Measurements from ENCODE around the gene TMEM238L.
A peak's percentile ranks its signal among the peaks of the same experiment; 100 is the strongest.

The TMEM238L gene

GRCh38 chr17:10772425-10773380 is 31.2 kb downstream of the TMEM238L start:
- DNase-seq, result peak; percentile 60 to 69

GRCh38 chr17:10771148-10771547 is 32.8 kb downstream of the TMEM238L start:
- no peak for DNase-seq

GRCh38 chr17:10769840-10770239 is 34.1 kb downstream of the TMEM238L start:
- no peak for DNase-seq

GRCh38 chr17:10768750-10769251 is 35.1 kb downstream of the TMEM238L start:
- no peak for DNase-seq

GRCh38 chr17:10767232-10767631 is 36.7 kb downstream of the TMEM238L start:
- DNase-seq, result no peak

GRCh38 chr17:10762037-10762436 is 41.9 kb downstream of the TMEM238L start:
- DNase-seq, result no peak

- no peak for DNase-seq
These were observed 42.6 kb downstream of the TMEM238L start for GRCh38 chr17:10761281-10761680.

- no peak for DNase-seq
These were observed 45.8 kb downstream of the TMEM238L start for GRCh38 chr17:10758062-10758461.

- no peak for DNase-seq
These were observed 46.3 kb downstream of the TMEM238L start for GRCh38 chr17:10757647-10758046.

- DNase-seq, result no peak
These were observed 46.8 kb downstream of the TMEM238L start for GRCh38 chr17:10757067-10757466.

- DNase-seq, result no peak
These were observed 47.3 kb downstream of the TMEM238L start for GRCh38 chr17:10756619-10757018.

- DNase-seq, result no peak
These were observed 47.7 kb downstream of the TMEM238L start for GRCh38 chr17:10756185-10756584.

- DNase-seq, result no peak
These were observed 48.2 kb downstream of the TMEM238L start for GRCh38 chr17:10755592-10756127.

GRCh38 chr17:10754861-10755591 is 48.9 kb downstream of the TMEM238L start:
- no peak for DNase-seq

- peak in 1 of 2 donors; percentile 7 for DNase-seq
These were observed 49.8 kb downstream of the TMEM238L start for GRCh38 chr17:10754109-10754508.

GRCh38 chr17:10752696-10753095 is 51.2 kb downstream of the TMEM238L start:
- DNase-seq, result no peak

GRCh38 chr17:10751563-10751962 is 52.3 kb downstream of the TMEM238L start:
- no peak for DNase-seq

GRCh38 chr17:10750210-10750609 is 53.7 kb downstream of the TMEM238L start:
- DNase-seq, result no peak

- DNase-seq, result no peak
These were observed 55.2 kb downstream of the TMEM238L start for GRCh38 chr17:10748531-10749181.

- no peak for DNase-seq
These were observed 58.7 kb downstream of the TMEM238L start for GRCh38 chr17:10745231-10745630.
